Liver (tissue), 9 donors: ENCODE data around the gene SLCO2A1. TPM values are rescaled to one million over a fixed set of nuclear protein-coding genes. Genes with fewer than 3 reads are reported as not detected.

Experiments
- DNase-seq: peaks from one replicate; pipeline ENCODE4 v3.0.0-alpha.2; 2017; ENCODE audit warnings: low spot score
- H3K27ac ChIP-seq, 2 donors: one replicate each; pipeline ENCODE4 v1.7.0; 2013; ENCODE audit warnings: inconsistent platforms in 2 of 2, low read length in 2 of 2, control low read depth in 1 of 2, low read depth in 1 of 2, mild to moderate bottlenecking in 1 of 2
- H3K27me3 ChIP-seq, 4 donors: one replicate each; pipeline versions ENCODE4 v1.6.1 to v1.7.0; 2013; ENCODE audit warnings: low read length in 3 of 4, inconsistent platforms in 1 of 4, mild to moderate bottlenecking in 1 of 4, moderate library complexity in 1 of 4; ENCODE audit not compliant: control insufficient read depth in 4 of 4, insufficient read depth in 4 of 4
- H3K36me3 ChIP-seq, 4 donors: one replicate each; pipeline versions ENCODE4 v1.6.1 to v1.7.0; 2013; ENCODE audit warnings: low read length in 3 of 4, mild to moderate bottlenecking in 3 of 4, low read depth in 1 of 4, moderate library complexity in 1 of 4; ENCODE audit not compliant: control insufficient read depth in 4 of 4, insufficient read depth in 3 of 4
- H3K4me1 ChIP-seq, 4 donors: one replicate each; pipeline versions ENCODE4 v1.6.1 to v1.7.0; 2013; ENCODE audit warnings: low read length in 3 of 4, mild to moderate bottlenecking in 3 of 4, moderate library complexity in 1 of 4; ENCODE audit not compliant: control insufficient read depth in 4 of 4, insufficient read depth in 4 of 4
- H3K4me3 ChIP-seq, 3 donors: one replicate each; pipeline versions ENCODE4 v1.6.1 to v1.7.0; 2013; ENCODE audit warnings: low read length in 3 of 3, control low read depth in 1 of 3, low read depth in 1 of 3, mild to moderate bottlenecking in 1 of 3
- H3K9ac ChIP-seq, 2 donors: one replicate each; pipeline ENCODE4 v1.7.0; 2013; ENCODE audit warnings: low read length in 2 of 2, mild to moderate bottlenecking in 2 of 2, moderate library complexity in 2 of 2, control low read depth in 1 of 2, low read depth in 1 of 2
- H3K9me3 ChIP-seq, 4 donors: one replicate each; pipeline versions ENCODE4 v1.6.1 to v1.7.0; 2013; ENCODE audit warnings: low read length in 3 of 4; ENCODE audit not compliant: control insufficient read depth in 4 of 4
- EGR1 ChIP-seq, 2 donors: IDR thresholded peaks; 2 replicates each; pipeline ENCODE4 v1.6.1; 2016 to 2018; ENCODE audit warnings: antibody characterized with exemption in 2 of 2, low read depth in 2 of 2
- FOXA1 ChIP-seq: IDR thresholded peaks from 2 replicates; pipeline ENCODE4 v1.6.1; 2016; ENCODE audit warnings: antibody characterized with exemption
- FOXA2 ChIP-seq: IDR thresholded peaks from 2 replicates; pipeline ENCODE4 v1.6.1; 2016; ENCODE audit warnings: antibody characterized with exemption
- HNF4G ChIP-seq: IDR thresholded peaks from 2 replicates; pipeline ENCODE4 v1.6.1; 2016; ENCODE audit warnings: antibody characterized with exemption
- JUND ChIP-seq, 2 donors: IDR thresholded peaks; 2 replicates each; pipeline ENCODE4 v1.6.1; 2016; ENCODE audit warnings: antibody characterized with exemption in 2 of 2
- REST ChIP-seq: IDR thresholded peaks from 2 replicates; pipeline ENCODE4 v1.6.1; 2016; ENCODE audit warnings: antibody characterized with exemption, mild to moderate bottlenecking
- WGBS: extraction: QIAGEN DNeasy Blood & Tissue Kit; methylation state at CpG from one replicate; pipeline ENCODE4 v1.1.7; 2013; 5-methylcytosine and 5-hydroxymethylcytosine counted together
- polyA plus RNA-seq, 2 donors: library from polyadenylated mRNA; stranded (reverse) in 1 of 2; unstranded in 1 of 2; fragments of 200-250 nt in 1 of 2; fragments of >200 nt in 1 of 2; fragmentation: Nextera tagmentation in 1 of 2; extraction: Ambion mirVana in 1 of 2; gene quantifications; one replicate each; pipeline versions ENCODE4 v1.2.1 to v1.2.3, GENCODE V29; 2013 to 2015
- total RNA-seq, 2 donors: library from RNA; depleted of rRNA; stranded (reverse); fragments of >200 nt; gene quantifications; one replicate each; pipeline ENCODE4 v1.2.3, GENCODE V29; 2014
- TF ChIP-seq, protein P1 (sequence below): fragments of 150-350 bp; IDR thresholded peaks from 2 replicates; pipeline ENCODE4 v1.5.1; 2017; ENCODE audit warnings: improper control_type of control experiment, low read depth, low read length; ENCODE audit not compliant: missing input control
- TF ChIP-seq, protein P2 (sequence below): IDR thresholded peaks from 2 replicates; pipeline ENCODE4 v1.6.1; 2016; ENCODE audit warnings: antibody characterized with exemption
- TF ChIP-seq, protein P3 (sequence below): IDR thresholded peaks from 2 replicates; pipeline ENCODE4 v1.6.1; 2016; ENCODE audit warnings: antibody characterized with exemption
- donor health status: healthy.
- donor health status: healthy.
- donor health status: healthy.
- donor health status: healthy.
- donor health status: healthy.

The SLCO2A1 gene
- total and polyA plus RNA-seq, 4 donors, result 0.56 to 3.1 (median 2.2) TPM

DNA sequence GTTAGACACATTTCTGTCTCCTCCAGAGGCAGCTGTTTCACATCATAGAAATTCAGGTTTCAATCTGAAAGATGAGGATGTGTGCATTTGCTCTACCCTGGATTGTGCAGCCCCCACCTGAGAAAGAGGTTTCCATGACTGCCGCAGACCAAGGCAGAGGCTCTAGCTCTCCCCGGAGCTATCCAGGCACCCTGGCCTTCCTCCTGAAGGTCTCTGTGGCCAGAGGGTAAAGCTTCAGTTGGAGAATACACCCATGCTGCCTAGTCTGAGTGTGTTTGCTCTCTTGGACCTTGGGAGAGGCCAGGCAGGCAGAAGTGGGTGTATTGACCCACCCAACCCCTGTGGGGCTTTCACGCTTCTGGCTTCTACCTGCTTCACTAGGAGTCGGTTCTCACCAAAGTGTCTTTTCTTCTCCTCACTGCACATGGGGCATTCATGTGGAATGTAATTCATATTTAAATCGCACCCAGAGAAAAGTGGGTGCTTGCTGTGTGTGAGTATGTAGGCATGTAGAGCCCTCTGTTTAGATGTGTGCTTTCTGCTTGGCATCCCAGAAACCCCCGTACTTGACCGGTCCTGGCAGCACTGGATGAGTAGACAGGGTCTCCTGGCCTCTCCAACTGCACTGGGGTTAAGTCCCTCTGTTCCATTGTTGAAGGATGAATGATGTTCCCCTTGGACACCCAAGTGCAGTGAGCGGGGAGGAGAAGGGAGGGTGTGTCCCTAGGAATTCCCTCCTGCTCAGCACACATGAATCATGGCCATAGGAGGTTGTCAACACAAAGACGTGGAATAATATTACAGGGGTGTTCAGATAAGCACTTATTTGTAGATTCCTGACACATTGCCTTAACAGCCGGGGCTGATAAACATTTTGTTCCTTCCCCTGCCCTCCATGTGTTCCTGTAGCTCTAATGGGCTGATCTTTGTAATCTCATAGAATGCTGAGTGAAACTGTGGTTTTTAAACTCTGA, 113.8 kb downstream of the SLCO2A1 start:
- no peak overlapping the region for H3K4me3 ChIP-seq
- H3K9ac ChIP-seq, result no peak overlapping the region
- H3K4me1 ChIP-seq, result no peaks in the 10 kb centered on the region
- H3K36me3 ChIP-seq, result no peaks in the 10 kb centered on the region
- DNase-seq, result no peak
- 76% methylated on average over 10 of the region's 10 CpGs for WGBS
- TF ChIP-seq HNF4G (no peak), FOXA2 (no peak), JUND (IDR thresholded peaks at IDR 0.05) (no peak)
- TF ChIP-seq, protein P1, sequence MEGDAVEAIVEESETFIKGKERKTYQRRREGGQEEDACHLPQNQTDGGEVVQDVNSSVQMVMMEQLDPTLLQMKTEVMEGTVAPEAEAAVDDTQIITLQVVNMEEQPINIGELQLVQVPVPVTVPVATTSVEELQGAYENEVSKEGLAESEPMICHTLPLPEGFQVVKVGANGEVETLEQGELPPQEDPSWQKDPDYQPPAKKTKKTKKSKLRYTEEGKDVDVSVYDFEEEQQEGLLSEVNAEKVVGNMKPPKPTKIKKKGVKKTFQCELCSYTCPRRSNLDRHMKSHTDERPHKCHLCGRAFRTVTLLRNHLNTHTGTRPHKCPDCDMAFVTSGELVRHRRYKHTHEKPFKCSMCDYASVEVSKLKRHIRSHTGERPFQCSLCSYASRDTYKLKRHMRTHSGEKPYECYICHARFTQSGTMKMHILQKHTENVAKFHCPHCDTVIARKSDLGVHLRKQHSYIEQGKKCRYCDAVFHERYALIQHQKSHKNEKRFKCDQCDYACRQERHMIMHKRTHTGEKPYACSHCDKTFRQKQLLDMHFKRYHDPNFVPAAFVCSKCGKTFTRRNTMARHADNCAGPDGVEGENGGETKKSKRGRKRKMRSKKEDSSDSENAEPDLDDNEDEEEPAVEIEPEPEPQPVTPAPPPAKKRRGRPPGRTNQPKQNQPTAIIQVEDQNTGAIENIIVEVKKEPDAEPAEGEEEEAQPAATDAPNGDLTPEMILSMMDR, result no peak
- peaks cover 0 to 15% (median 1%) of the 10 kb centered on the region in 4 donors for H3K27me3 ChIP-seq
- H3K27ac ChIP-seq, result no peak overlapping the region
- peaks cover 0 to 1% (median 0%) of the 10 kb centered on the region in 4 donors for H3K9me3 ChIP-seq

DNA sequence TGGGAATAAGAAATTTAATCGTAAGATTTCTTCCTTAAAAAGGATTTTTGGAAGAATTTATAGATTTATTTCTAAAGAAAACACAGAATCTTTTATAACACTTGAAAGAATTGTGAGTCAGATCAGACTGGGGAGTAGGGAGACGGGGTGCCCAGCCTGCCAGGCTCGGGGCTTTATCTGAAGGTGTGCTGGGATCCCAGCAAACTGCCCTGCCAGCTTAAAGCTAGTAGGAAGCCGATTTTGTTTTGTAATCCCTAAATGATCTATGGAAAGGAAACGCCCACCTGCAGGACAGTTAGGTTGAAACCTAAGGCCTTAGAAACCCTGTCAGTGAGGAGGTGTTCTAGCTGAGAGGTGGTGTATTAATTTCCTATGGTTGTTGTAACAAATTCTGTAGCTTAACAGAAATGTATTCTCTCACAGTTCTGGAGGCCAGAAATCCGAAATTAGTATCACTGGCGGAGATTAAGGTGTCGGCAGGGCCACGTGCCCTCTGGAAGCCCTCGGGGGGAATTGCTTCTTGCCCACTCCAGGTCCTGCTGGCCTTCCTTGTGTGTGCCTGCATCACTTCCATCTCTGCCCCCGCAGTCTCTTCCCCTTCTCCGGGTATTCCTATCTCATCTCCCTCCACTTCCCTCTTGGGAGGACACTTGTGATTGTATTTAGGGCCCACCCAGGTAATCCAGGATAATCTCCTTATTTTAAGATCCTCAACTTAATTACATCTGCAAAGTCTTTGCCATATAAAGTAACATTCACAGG, 114.7 kb downstream of the SLCO2A1 start:
- Histone ChIP-seq H3K4me1 (no peaks in the 10 kb centered on the region), H3K27ac (no peak overlapping the region), H3K9me3 (peaks cover 0 to 1% (median 0%) of the 10 kb centered on the region in 4 donors), H3K9ac (no peak overlapping the region), H3K4me3 (no peak overlapping the region), H3K36me3 (no peaks in the 10 kb centered on the region), H3K27me3 (peaks cover 0 to 15% (median 1%) of the 10 kb centered on the region in 4 donors)
- 83% methylated on average over 12 of the region's 12 CpGs for WGBS
- TF ChIP-seq, protein P2, sequence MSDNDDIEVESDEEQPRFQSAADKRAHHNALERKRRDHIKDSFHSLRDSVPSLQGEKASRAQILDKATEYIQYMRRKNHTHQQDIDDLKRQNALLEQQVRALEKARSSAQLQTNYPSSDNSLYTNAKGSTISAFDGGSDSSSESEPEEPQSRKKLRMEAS, result no peak
- TF ChIP-seq EGR1 (IDR thresholded peaks at IDR 0.05; ENCODE audit: low read depth in 2 of 2) (no peak), FOXA1 (no peak), JUND (IDR thresholded peaks at IDR 0.05) (no peak), REST (no peak), HNF4G (no peak)
- TF ChIP-seq, protein P3, sequence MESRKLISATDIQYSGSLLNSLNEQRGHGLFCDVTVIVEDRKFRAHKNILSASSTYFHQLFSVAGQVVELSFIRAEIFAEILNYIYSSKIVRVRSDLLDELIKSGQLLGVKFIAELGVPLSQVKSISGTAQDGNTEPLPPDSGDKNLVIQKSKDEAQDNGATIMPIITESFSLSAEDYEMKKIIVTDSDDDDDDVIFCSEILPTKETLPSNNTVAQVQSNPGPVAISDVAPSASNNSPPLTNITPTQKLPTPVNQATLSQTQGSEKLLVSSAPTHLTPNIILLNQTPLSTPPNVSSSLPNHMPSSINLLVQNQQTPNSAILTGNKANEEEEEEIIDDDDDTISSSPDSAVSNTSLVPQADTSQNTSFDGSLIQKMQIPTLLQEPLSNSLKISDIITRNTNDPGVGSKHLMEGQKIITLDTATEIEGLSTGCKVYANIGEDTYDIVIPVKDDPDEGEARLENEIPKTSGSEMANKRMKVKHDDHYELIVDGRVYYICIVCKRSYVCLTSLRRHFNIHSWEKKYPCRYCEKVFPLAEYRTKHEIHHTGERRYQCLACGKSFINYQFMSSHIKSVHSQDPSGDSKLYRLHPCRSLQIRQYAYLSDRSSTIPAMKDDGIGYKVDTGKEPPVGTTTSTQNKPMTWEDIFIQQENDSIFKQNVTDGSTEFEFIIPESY, result no peak
- DNase-seq, result no peak
